ENCODE measurements around the gene ARHGEF28.

DNA sequence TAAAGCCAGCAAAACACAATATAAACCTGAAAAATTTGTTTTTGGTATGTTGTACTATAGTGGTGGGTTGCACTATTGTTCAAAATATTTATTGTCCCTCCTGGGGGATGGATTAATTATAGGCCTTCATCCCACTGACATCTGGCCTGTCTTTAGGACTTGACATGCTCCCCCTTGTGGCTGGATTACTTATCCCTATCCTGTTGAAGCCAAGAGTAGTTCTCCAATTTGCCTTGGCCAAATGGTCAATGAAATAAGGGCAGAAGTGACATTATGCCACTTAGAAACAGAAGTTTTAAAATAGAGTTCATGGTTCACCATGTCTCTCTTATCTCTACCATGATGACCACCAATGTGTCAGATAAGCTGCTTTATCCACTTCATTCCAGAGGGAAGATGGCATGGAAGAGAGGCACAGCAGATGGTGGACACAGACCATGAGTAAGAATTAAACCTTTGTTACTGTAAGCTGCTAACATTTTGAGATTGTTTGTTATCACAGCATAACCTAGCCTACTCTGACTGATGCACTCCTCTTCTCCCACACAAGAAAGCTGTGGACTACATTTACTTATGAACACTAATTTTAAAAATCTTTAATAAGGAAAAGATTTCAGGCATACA, 29.2 kb upstream of the ARHGEF28 start:
- TF ChIP-seq EP300 (IDR thresholded peaks at IDR 0.05) (no peak), POLR2A (IDR thresholded peaks at IDR 0.05) (no peak), POLR2AphosphoS5 (IDR thresholded peaks at IDR 0.05) (no peak)
- TF ChIP-seq, protein P1, sequence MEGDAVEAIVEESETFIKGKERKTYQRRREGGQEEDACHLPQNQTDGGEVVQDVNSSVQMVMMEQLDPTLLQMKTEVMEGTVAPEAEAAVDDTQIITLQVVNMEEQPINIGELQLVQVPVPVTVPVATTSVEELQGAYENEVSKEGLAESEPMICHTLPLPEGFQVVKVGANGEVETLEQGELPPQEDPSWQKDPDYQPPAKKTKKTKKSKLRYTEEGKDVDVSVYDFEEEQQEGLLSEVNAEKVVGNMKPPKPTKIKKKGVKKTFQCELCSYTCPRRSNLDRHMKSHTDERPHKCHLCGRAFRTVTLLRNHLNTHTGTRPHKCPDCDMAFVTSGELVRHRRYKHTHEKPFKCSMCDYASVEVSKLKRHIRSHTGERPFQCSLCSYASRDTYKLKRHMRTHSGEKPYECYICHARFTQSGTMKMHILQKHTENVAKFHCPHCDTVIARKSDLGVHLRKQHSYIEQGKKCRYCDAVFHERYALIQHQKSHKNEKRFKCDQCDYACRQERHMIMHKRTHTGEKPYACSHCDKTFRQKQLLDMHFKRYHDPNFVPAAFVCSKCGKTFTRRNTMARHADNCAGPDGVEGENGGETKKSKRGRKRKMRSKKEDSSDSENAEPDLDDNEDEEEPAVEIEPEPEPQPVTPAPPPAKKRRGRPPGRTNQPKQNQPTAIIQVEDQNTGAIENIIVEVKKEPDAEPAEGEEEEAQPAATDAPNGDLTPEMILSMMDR (IDR thresholded peaks at IDR 0.05): peak in 5 of 6 experiments; percentile 39 to 48 (median 41)

Data from upper lobe of left lung (tissue), 4 donors.